Measurements from ENCODE around the gene FNDC5.

FNDC5 gene

GRCh38 chr1:32898056-32898455 lies 27.3 kb upstream of the FNDC5 start:
- H4K20me1 ChIP-seq (ENCODE audit: insufficient read depth): no peaks in the 10 kb centered on the region
- H3K27me3 ChIP-seq (ENCODE audit: insufficient read depth, low read depth): no peaks in the 10 kb centered on the region
- TF ChIP-seq, protein P1, sequence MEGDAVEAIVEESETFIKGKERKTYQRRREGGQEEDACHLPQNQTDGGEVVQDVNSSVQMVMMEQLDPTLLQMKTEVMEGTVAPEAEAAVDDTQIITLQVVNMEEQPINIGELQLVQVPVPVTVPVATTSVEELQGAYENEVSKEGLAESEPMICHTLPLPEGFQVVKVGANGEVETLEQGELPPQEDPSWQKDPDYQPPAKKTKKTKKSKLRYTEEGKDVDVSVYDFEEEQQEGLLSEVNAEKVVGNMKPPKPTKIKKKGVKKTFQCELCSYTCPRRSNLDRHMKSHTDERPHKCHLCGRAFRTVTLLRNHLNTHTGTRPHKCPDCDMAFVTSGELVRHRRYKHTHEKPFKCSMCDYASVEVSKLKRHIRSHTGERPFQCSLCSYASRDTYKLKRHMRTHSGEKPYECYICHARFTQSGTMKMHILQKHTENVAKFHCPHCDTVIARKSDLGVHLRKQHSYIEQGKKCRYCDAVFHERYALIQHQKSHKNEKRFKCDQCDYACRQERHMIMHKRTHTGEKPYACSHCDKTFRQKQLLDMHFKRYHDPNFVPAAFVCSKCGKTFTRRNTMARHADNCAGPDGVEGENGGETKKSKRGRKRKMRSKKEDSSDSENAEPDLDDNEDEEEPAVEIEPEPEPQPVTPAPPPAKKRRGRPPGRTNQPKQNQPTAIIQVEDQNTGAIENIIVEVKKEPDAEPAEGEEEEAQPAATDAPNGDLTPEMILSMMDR (conservative IDR thresholded peaks at IDR 0.05; ENCODE audit: low read depth, low read length): no peak

GRCh38 chr1:32897082-32898049 lies 26.7 kb upstream of the FNDC5 start:
- H4K20me1 ChIP-seq (ENCODE audit: insufficient read depth): no peaks in the 10 kb centered on the region
- no peaks in the 10 kb centered on the region for H3K27me3 ChIP-seq (ENCODE audit: insufficient read depth, low read depth)
- no peak overlapping the region for H3K9ac ChIP-seq
- H3K4me2 ChIP-seq: no peak overlapping the region
- H3K4me3 ChIP-seq (IDR thresholded peaks at IDR 0.05; ENCODE audit: insufficient read depth, low read depth, low read length): no peak overlapping the region
- no peak overlapping the region for H2AFZ ChIP-seq (ENCODE audit: low read depth)
- H3K27ac ChIP-seq: no peak overlapping the region
- H3K4me1 ChIP-seq (ENCODE audit: low read depth, poor library complexity, severe bottlenecking): no peaks in the 10 kb centered on the region
- no peaks in the 10 kb centered on the region for H3K79me2 ChIP-seq (ENCODE audit: insufficient read depth, low read depth)
- no peaks in the 10 kb centered on the region for H3K36me3 ChIP-seq (ENCODE audit: insufficient read depth)
- TF ChIP-seq, protein P1 (conservative IDR thresholded peaks at IDR 0.05; ENCODE audit: low read depth, low read length): no peak

More at GRCh38 chr1:32898056-32898455, 27.3 kb upstream of the FNDC5 start:
- H3K4me3 ChIP-seq (IDR thresholded peaks at IDR 0.05; ENCODE audit: insufficient read depth, low read depth, low read length): no peak overlapping the region
- no peaks in the 10 kb centered on the region for H3K4me1 ChIP-seq (ENCODE audit: low read depth, poor library complexity, severe bottlenecking)
- H3K36me3 ChIP-seq (ENCODE audit: insufficient read depth): no peaks in the 10 kb centered on the region
- no peak overlapping the region for H2AFZ ChIP-seq (ENCODE audit: low read depth)
- no peak overlapping the region for H3K9ac ChIP-seq
- no peak overlapping the region for H3K27ac ChIP-seq
- H3K4me2 ChIP-seq: no peak overlapping the region
- H3K79me2 ChIP-seq (ENCODE audit: insufficient read depth, low read depth): no peaks in the 10 kb centered on the region

- Histone ChIP-seq H3K27ac (no peak overlapping the region), H2AFZ (ENCODE audit: low read depth) (no peak overlapping the region), H3K4me3 (IDR thresholded peaks at IDR 0.05; ENCODE audit: insufficient read depth, low read depth, low read length) (no peak overlapping the region), H3K36me3 (ENCODE audit: insufficient read depth) (no peaks in the 10 kb centered on the region), H3K4me2 (no peak overlapping the region), H3K79me2 (ENCODE audit: insufficient read depth, low read depth) (no peaks in the 10 kb centered on the region), H3K9ac (no peak overlapping the region), H4K20me1 (ENCODE audit: insufficient read depth) (no peaks in the 10 kb centered on the region), H3K27me3 (ENCODE audit: insufficient read depth, low read depth) (no peaks in the 10 kb centered on the region; the same call in 1 of the 2 replicates), H3K4me1 (ENCODE audit: low read depth, poor library complexity, severe bottlenecking) (no peaks in the 10 kb centered on the region)
- TF ChIP-seq, protein P1 (conservative IDR thresholded peaks at IDR 0.05; ENCODE audit: low read depth, low read length): no peak
Observed at GRCh38 chr1:32896451-32896850, 25.7 kb upstream of the FNDC5 start.

DNA sequence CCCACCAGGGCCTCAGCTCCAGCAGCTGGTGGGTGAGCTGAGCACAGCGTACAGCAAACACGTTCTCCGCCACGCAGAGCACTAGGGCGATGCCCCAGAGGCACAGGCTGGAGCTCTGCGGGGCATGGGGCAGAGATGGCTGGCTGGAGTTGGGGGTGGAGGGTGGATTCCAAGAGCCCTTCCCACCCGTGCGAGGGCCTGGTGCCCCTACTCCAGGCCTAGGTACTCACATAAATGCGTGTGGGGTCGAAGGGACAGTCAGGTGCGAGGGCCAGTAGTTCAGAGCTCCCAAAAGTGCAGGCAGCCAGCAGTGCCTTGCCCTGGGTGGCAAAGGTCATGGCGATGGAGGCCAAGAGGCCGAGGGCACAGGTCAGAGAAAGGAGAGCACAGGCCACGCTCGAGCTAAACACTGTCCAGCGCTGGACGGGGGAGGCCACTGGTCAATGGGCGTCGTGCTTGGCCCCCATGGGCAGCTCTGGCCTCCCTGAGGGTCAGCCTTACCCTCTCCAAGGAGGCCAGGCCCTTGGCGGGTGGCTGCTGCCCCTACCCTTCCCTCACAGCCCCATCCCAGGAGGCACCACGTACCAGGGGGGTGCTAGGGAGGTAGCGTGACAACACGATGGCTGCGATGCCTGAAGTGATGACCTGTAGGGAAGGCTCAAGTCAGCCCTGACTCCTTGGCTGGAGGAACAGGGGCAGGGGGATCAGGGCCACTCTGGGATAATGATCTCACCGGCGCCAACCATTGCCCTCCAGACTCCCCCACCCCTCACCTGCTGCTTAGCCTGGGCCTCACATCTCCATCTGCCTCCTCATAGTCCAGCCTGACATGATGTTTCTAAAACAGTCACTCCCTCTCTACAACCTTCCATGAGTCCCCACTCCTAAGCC lies 24.9 kb upstream of the FNDC5 start:
- Histone ChIP-seq H3K9ac (no peak overlapping the region), H3K27me3 (ENCODE audit: insufficient read depth, low read depth) (no peaks in the 10 kb centered on the region; the same call in 1 of the 2 replicates), H3K4me1 (ENCODE audit: low read depth, poor library complexity, severe bottlenecking) (no peaks in the 10 kb centered on the region), H2AFZ (ENCODE audit: low read depth) (no peak overlapping the region), H3K4me3 (IDR thresholded peaks at IDR 0.05; ENCODE audit: insufficient read depth, low read depth, low read length) (no peak overlapping the region), H4K20me1 (ENCODE audit: insufficient read depth) (no peaks in the 10 kb centered on the region), H3K79me2 (ENCODE audit: insufficient read depth, low read depth) (no peaks in the 10 kb centered on the region), H3K27ac (no peak overlapping the region), H3K36me3 (ENCODE audit: insufficient read depth) (no peaks in the 10 kb centered on the region), H3K4me2 (no peak overlapping the region)
- TF ChIP-seq, protein P1 (conservative IDR thresholded peaks at IDR 0.05; ENCODE audit: low read depth, low read length): no peak

All from KMS-11 (cell line).